ENCODE data around the gene PEAR1. TPM values are rescaled to one million over a fixed set of nuclear protein-coding genes. Genes with fewer than 3 reads are reported as not detected.

PEAR1 gene
- total RNA-seq, 1 experiment from 2014 or later = 3.0 TPM

GRCh38 chr1:156931211-156931952 lies 37.9 kb downstream of the PEAR1 start:
- Mint-ChIP-seq H3K36me3 (ENCODE audit: insufficient read depth, unreplicated experiment) (peaks cover 15% of the 10 kb centered on the region), H3K9me3 (ENCODE audit: low read depth, unreplicated experiment) (no peaks in the 10 kb centered on the region), H3K27ac (ENCODE audit: unreplicated experiment) (peak overlapping the region; percentile 6), H3K4me1 (ENCODE audit: low read depth, unreplicated experiment) (peaks cover 7% of the 10 kb centered on the region), H3K27me3 (ENCODE audit: unreplicated experiment) (peaks cover 56% of the 10 kb centered on the region), H3K4me3 (ENCODE audit: low read depth, unreplicated experiment) (no peak overlapping the region)
- TSS peak; percentile 15 for BruUV-seq (replicated peaks)
- no peak for TF ChIP-seq CTCF (IDR thresholded peaks at IDR 0.05; ENCODE audit: unreplicated experiment)
- DNase-seq = no peak
- CTCF ChIA-PET = interaction anchor here (1.1 kb wide), 1 partner anchor 41 kb away, joined by 5 read pairs; no protein-coding TSS in a partner anchor
- intact Hi-C loops (cut with micrococcal nuclease; ENCODE audit: unreplicated experiment) = no loop called here

- Mint-ChIP-seq H3K27me3 (ENCODE audit: unreplicated experiment) (peaks cover 48% of the 10 kb centered on the region), H3K4me3 (ENCODE audit: low read depth, unreplicated experiment) (no peak overlapping the region), H3K9me3 (ENCODE audit: low read depth, unreplicated experiment) (no peaks in the 10 kb centered on the region), H3K4me1 (ENCODE audit: low read depth, unreplicated experiment) (peaks cover 5% of the 10 kb centered on the region), H3K27ac (ENCODE audit: unreplicated experiment) (no peak overlapping the region), H3K36me3 (ENCODE audit: insufficient read depth, unreplicated experiment) (peaks cover 15% of the 10 kb centered on the region)
- no peak for DNase-seq
- CTCF ChIA-PET = interaction anchor here (0.7 to 1.1 kb wide), 3 partner anchors 42 to 281 kb away, joined by 3 to 5 read pairs (median 3); no protein-coding TSS in a partner anchor
- no TSS peak for BruUV-seq (replicated peaks)
- intact Hi-C loops (cut with micrococcal nuclease; ENCODE audit: unreplicated experiment) = no loop called here
- TF ChIP-seq CTCF (IDR thresholded peaks at IDR 0.05; ENCODE audit: unreplicated experiment) = no peak
Measured at GRCh38 chr1:156931974-156932710, 38.6 kb downstream of the PEAR1 start.

GRCh38 chr1:156933136-156933535 lies 39.6 kb downstream of the PEAR1 start:
- no peak for TF ChIP-seq CTCF (IDR thresholded peaks at IDR 0.05; ENCODE audit: unreplicated experiment)
- Mint-ChIP-seq H3K36me3 (ENCODE audit: insufficient read depth, unreplicated experiment) (peaks cover 16% of the 10 kb centered on the region), H3K4me3 (ENCODE audit: low read depth, unreplicated experiment) (no peak overlapping the region), H3K27me3 (ENCODE audit: unreplicated experiment) (peaks cover 39% of the 10 kb centered on the region), H3K9me3 (ENCODE audit: low read depth, unreplicated experiment) (no peaks in the 10 kb centered on the region), H3K27ac (ENCODE audit: unreplicated experiment) (no peak overlapping the region), H3K4me1 (ENCODE audit: low read depth, unreplicated experiment) (no peaks in the 10 kb centered on the region)
- no peak for DNase-seq
- CTCF ChIA-PET = no interaction called here
- intact Hi-C loops (cut with micrococcal nuclease; ENCODE audit: unreplicated experiment) = no loop called here
- no TSS peak for BruUV-seq (replicated peaks)

- CTCF ChIA-PET = interaction anchor here (0.7 kb wide), 1 partner anchor 207 kb away, joined by 4 read pairs; the partner anchor contains the start of genes ISG20L2 and METTL25B
- Mint-ChIP-seq H3K4me1 (ENCODE audit: low read depth, unreplicated experiment) (no peaks in the 10 kb centered on the region), H3K27ac (ENCODE audit: unreplicated experiment) (no peak overlapping the region), H3K27me3 (ENCODE audit: unreplicated experiment) (peaks cover 15% of the 10 kb centered on the region), H3K9me3 (ENCODE audit: low read depth, unreplicated experiment) (no peaks in the 10 kb centered on the region), H3K36me3 (ENCODE audit: insufficient read depth, unreplicated experiment) (peaks cover 31% of the 10 kb centered on the region), H3K4me3 (ENCODE audit: low read depth, unreplicated experiment) (no peak overlapping the region)
- TF ChIP-seq CTCF (IDR thresholded peaks at IDR 0.05; ENCODE audit: unreplicated experiment) = no peak
- intact Hi-C loops (cut with micrococcal nuclease; ENCODE audit: unreplicated experiment) = no loop called here
- BruUV-seq (replicated peaks) = no TSS peak
- no peak for DNase-seq
Measured at GRCh38 chr1:156935505-156936128, 42.1 kb downstream of the PEAR1 start.
